GM19455 (cell line): ENCODE measurements around the gene TRIM9.
"Not testable (repeated sequence)": the region's sequence is repeated elsewhere in the genome, so short reads cannot be mapped to it uniquely, and the experiment has no call there.

ENCODE experiments used
- ATAC-seq: cut with Tn5 transposase; IDR thresholded peaks from one replicate; pipeline ENCODE4 v1.9.1; 2021; ENCODE audit not compliant: unreplicated experiment

Gene TRIM9

GRCh38 chr14:51006324-51006723 is 88.6 kb downstream of the TRIM9 start:
- ATAC-seq, result no peak

- ATAC-seq, result no peak
These were observed 89.9 kb downstream of the TRIM9 start for GRCh38 chr14:51004801-51005526.

DNA sequence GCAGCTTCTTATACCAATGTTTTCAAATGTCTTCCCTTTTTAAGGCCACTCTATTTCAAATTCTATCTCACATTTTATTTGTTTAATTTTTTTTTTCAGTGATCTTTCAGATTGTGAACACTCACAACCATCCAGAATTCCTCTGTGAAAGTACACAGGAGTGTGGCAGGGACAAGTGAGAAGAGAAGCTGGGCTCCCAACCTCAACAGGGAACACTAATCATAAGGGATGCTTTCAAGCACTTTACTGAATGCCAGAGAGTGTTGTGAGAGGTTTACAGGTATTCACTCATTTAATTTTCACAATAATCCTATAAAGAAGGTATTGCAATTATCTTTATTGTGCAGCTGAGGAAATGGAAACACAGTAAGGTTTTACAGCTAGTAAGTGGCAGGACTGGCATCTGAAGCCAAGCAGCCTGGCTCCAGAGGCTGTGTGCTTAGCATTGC is 90.5 kb downstream of the TRIM9 start:
- ATAC-seq, result no peak

GRCh38 chr14:51002406-51002999 is 92.4 kb downstream of the TRIM9 start:
- no peak for ATAC-seq

DNA sequence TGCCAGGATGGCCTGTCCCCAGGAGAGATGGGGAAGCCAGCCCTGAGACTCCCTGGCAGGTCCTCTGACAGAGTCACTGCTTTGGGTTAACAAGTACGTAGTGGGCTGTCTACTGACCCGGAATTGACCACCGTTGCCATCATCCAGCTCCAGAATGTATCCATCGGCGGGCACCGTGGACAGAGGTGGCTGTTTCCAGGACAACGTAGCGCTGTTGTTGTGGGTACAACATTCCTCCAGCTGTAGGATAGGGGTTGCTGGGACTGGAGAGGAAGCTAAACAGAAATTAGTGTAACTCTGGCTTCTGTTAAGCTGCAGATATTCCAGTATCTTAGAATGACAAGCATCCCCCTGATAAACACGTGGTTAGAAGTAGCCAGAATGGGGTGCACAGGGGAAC is 94.3 kb downstream of the TRIM9 start:
- no peak for ATAC-seq

GRCh38 chr14:50999726-51000125 is 95.2 kb downstream of the TRIM9 start:
- ATAC-seq, result no peak

DNA sequence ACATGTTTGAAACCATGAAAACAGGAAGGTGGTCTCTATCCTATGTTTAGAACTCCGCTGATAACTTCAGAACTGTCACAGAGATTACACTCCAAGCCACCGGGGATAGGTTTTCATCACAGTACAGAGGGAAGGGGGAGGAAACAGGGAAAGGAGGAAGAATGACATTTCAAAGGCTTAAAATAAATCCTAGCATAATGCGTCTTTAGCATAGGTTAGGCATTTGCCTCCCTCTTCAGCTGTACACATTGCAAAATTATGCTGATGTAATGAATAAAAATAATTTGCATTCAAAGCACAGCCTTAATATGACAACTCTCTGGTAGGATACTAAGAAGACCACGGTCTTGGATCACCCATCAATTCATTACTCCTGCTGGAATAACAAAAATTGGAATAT is 96.3 kb downstream of the TRIM9 start:
- no peak for ATAC-seq

DNA sequence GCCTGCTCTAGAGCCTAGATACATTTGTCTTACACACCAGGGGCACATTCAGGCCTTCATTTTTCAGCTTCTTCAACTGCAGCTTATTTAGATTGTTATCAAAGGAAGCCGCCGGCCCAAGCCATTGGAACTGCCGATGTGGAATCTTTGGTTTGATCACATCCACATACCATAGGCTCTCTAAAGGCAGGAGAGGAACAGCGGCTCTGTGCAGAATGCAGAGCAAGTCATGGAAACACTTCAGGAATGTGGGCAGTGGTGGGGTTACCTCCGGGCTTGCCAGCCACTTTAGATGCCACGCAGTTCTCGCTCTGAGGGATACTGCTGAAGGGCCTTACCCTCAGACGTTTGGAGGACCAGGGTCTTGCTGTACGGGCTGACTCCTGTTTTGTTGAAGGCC is 97.2 kb downstream of the TRIM9 start:
- ATAC-seq, result no peak

DNA sequence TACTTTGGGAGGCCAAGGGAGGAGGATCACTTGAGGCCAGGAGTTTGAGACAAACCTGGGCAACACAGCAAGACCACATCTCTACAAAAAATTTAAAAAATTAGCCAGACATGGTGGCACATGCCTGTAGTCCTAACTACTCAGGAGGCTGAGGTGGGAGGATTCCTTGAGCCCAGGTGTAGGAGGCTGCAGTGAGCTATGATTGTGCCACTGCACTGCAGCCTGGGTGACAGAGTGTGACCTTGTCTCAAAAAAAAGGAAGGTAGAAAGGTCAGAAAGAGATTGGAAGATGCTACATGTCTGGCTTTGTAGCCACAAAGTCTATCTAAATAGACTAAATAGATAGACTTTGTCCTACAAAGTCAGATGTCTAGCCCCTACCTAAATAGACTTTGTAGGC is 100.7 kb downstream of the TRIM9 start:
- not testable (repeated sequence) for ATAC-seq

- ATAC-seq, result no peak
These were observed 109.0 kb downstream of the TRIM9 start for GRCh38 chr14:50985859-50986331.

GRCh38 chr14:50985124-50985858 is 109.6 kb downstream of the TRIM9 start:
- no peak for ATAC-seq

- ATAC-seq, result no peak
These were observed 110.7 kb downstream of the TRIM9 start for GRCh38 chr14:50984036-50984710.

DNA sequence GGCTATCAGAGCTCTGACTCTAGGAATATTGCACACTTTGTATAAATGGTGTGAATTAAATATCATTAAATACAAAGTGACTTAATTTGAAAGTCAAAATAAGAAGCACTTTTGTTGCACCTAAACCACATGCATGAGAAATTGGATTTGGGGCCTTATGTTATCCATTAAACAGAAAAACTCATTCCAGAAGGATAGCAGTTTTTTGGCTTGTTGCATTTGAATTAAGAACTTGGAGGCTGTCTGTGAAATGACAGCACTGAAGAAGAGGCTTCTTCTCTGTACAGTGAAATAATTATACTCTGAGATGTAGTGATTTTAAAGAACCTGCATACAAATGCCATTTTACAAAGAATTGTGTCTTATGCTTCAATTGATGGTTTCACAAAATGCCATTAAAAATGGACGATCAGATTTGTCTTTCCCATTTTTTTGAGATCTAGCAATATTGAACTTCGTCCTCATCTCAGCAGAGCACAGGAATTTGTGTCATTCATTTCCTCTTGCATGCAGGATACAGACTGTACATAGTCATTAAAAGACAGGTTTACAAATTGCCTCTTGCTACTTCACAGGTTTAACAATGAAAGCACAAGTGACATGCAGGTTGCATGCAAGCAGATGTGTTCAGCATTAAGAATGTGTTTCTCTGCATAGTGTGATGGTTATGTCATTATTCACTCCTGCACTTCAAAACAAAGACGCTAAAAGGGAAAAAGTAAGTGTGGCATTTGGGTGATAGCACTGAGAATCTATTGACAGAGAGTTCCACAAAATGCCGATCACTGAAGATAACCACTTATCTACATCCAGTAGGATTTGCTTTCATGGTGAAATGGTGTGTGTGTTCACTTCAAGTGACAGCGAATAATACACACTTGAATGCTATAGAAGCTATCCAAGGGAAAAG is 114.7 kb downstream of the TRIM9 start:
- no peak for ATAC-seq

GRCh38 chr14:50978888-50979287 is 116.0 kb downstream of the TRIM9 start:
- peak; percentile 90 for ATAC-seq

- no peak for ATAC-seq
These were observed 116.4 kb downstream of the TRIM9 start for GRCh38 chr14:50978529-50978871.

GRCh38 chr14:50977863-50978528 is 116.9 kb downstream of the TRIM9 start:
- no peak for ATAC-seq

- ATAC-seq, result no peak
These were observed 120.8 kb downstream of the TRIM9 start for GRCh38 chr14:50974118-50974517.

DNA sequence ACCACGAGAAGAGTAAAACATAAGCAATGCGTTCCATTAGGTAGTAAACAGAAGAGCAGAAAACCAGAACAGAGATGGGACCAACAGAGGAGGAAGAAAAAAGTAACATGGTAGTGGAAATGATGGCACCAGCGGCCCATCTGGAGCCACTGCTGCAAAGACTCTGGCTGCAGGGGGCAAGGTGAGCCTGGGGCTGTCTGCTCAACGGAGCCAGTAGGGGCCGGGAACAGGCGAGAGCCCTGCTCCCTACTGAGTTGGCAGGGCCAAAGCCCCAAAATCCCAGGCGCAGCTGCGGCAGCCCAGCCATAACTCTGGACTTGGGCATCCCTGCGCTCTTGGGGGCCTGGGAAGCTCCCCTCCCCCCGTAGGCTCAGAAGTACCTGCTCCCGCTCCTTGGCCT is 122.2 kb downstream of the TRIM9 start:
- ATAC-seq, result no peak

DNA sequence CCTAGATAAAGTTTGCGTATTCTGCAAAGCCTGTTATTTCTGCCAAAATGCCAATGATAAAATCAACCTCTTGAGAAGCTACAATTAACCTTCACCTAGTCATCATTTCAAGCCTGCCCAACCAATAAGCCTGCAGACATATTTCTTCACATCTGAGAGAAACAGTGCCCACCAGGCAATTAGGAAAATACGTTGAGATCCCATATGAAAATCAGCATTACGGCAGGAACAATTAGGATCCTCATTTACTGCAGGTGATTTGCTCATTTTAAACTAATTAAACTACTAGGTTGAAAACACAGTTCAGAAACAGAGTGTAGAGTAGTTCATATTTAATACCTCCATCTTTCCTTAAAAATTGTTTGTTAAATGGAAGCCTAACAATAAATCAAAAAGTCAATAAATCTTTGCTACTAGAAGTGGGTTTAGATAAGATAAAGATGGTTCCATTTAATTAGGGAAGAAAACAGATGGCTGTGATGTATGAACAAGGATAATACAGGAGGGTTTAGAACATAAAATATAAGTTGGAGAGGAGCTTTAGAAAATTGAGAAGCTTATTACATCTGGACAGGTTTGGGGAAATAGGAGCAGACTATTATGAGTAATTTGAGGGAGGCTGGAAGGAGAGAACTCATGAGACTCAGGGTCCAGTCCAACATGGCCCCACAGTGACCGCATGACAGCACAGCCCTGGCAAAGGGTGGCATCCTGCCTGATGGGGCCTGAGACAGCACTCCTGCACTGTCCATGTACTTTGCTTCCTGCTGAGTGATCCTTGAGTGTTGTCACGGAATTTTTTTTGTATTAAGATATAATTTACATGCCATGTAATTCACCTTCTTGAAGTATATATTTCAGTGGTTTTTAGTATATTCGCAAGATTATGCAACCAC is 123.8 kb downstream of the TRIM9 start:
- ATAC-seq, result no peak
